GM19324 (cell line): ENCODE data around the gene UBALD1.
"Not testable (repeated sequence)": the region's sequence is repeated elsewhere in the genome, so short reads cannot be mapped to it uniquely, and the experiment has no call there.

Experiments used
- ATAC-seq: cut with Tn5 transposase; IDR thresholded peaks from one replicate; pipeline ENCODE4 v1.9.1; 2021; ENCODE audit warnings: mild to moderate bottlenecking, moderate library complexity; ENCODE audit not compliant: unreplicated experiment, low FRiP score

The UBALD1 gene

DNA sequence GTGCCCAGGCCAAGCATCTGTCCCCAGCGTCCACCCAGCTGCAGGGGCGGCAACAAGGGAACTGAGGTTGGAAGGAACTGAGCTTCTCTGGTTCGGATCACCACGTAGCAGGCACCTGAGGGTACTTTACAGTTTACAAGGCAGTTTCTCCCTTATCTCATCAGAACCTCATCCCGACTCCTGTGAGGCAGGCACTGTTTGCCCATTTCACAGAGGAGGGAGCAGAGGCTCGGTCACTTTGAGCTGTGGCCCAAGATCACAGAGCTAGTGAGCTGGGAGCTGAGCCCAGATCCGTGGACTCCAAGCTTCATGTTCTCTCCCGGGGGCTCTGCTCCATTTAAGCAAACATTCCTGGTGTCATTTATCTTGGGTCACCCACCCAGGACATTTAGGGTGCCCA, 15.1 kb downstream of the UBALD1 start:
- no peak for ATAC-seq

DNA sequence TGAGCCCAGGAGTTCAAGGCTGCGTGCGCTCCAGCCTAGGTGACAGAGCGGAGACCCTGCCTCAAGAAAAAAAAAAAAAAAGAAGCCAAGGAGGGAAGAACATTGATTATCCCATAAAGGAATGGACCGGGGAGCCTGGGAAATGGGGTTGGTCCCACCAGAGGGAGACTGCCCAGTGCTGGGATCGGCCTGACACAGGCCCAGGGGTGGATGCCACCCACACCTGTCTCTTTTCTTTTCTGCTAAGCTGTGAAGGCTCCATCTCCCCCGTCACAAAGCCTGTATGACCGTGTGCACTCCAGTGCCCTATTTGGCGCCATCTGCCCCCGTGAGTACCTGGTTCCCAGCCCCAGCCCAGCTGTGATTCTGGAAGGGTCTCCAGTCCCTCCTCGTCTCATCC, 15.7 kb downstream of the UBALD1 start:
- ATAC-seq = no peak

GRCh38 chr16:4597174-4597573, 17.5 kb downstream of the UBALD1 start:
- ATAC-seq = no peak

DNA sequence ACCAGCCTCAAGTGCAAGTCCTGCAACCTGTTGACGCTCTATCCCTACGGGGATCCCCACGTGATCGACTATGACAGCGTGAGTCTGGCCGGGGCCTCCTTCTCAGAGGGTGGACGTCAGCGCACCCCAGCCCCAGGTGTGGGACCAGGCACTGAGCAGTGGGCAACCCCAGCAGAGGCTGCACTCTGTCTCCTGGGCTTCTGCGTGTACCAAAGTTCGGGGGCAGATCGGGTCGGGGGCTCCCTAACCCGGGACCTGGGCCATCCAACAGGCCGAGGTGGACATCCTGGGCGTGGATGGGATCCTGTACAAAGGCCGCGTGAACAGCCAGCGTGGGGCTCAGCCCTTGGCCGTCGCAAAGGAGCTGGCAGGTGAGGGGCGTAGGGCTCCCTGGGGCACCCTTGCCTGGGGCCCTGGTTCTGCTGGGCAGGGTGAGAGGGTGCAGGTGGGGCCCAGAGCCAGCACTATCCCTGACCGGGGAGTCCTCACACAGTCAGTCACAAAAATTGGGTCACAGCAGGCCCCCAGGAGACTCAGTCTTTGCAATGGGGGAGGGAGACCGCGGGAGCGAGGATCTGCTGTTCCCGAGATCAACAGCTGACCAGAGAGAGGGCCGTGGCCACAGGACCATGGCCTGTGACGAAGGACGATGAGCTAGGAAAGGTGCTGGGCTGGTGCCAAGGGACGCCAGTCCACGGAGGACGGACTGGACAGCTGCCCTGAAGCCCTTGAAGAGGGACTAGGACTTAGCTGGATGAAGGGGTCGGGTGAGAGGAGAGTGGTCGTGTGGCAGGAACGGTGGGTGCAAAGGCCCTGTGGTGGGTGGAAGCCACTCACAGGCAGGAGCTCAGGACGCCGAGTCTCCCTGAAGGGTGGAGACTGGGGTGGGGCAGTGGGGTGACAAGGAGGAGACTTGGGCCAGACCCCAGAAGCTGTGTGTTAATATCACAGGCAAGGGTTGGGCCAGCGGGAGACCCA, 20.0 kb downstream of the UBALD1 start:
- ATAC-seq = no peak

GRCh38 chr16:4593086-4593485, 21.6 kb downstream of the UBALD1 start:
- ATAC-seq = no peak

DNA sequence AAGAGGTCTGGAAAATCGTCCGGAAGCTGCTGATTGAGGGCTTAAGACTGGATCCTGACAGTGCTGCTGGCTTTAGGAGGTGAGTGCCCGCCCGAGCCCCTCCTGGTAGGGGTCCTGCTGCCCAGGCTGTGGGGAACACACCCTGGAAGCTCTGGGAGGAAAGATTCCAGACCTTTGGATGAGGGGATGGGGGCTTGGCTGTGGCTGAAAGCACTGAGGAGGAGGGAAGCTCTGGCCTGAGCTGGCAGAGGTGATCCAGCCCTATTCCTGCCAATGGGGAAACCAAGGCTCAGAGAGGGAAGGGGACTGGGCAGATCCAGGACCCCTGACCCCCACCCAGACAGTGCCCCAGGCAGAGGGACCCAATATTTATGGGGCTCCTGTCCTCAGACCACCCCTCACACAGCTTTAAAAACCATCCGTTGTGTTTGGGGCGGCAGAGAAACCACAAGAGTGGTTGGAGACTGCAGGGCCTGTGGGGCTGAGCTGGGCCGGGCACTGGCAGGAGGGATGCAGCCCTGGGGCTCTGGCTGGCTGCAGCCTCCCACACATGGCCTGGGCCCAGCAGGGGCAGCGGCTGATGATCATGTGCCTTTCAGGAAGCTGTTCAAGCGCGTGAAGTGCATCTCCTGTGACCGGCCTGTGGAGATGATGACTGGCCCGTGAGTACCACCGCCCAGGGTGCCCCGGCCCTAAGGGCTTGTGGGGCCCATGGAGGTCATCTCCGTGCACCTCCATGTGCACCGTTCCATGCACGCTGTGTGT, 22.8 kb downstream of the UBALD1 start:
- no peak for ATAC-seq

GRCh38 chr16:4591191-4591590, 23.5 kb downstream of the UBALD1 start:
- no peak for ATAC-seq

GRCh38 chr16:4588961-4589360, 25.7 kb downstream of the UBALD1 start:
- no peak for ATAC-seq

- no peak for ATAC-seq
Measured at GRCh38 chr16:4588386-4588785, 26.3 kb downstream of the UBALD1 start.

DNA sequence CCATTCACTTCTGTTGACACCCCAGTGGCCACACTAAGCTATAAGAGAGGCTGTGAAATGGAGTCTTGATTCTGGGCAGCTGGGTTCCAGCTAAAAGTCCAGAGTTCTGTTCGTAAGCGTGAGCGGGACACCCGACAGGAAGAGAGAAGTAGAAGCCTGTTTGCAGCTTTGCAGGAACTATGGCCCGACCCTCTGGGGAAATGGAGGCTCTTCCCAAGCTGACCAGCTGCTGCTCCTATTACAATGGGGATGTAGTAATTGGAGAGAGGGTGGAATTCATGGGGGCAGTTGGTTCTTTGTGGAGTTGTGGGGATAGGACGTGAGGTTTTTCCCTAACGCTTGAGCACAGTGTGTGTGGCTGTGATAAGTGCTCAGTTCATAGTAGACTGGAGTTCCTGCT, 28.4 kb downstream of the UBALD1 start:
- no peak for ATAC-seq

DNA sequence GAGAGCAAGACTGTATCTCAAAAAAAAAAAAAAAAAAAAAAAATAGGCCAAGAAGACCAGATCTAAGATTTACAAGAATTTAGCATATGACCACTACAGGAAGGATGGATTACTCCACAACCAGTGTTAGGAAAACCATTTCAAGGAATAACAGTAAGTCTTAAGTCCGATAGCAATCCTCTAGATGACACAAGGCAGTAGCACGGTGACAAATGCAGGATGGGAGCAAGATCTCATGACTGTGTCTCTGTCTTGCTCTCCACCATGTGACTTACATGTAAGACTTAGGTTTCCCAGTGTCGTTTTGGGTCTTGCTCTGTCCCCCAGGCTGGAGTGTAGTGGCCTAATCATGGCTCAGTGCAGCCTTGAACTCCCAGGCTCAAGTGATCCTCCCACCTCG, 30.8 kb downstream of the UBALD1 start:
- ATAC-seq = no peak

DNA sequence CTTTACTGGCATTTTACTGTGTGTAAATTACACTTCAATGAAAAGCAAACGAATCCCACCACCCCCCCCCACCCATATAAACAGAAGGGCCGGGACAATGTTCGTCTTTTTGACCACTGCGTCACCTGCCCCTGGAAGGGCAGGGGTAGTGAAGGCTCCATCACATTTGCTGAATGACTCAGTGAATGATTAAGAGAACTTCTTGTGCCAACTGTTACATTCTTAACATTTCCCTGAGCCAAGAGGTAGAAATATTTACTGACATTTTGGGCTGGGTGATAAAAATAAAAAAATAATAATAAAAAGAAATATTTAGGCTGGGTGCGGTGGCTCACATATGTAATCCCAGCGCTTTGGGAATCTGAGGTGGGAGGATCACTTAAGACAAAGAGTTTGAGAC, 34.4 kb downstream of the UBALD1 start:
- no peak for ATAC-seq

DNA sequence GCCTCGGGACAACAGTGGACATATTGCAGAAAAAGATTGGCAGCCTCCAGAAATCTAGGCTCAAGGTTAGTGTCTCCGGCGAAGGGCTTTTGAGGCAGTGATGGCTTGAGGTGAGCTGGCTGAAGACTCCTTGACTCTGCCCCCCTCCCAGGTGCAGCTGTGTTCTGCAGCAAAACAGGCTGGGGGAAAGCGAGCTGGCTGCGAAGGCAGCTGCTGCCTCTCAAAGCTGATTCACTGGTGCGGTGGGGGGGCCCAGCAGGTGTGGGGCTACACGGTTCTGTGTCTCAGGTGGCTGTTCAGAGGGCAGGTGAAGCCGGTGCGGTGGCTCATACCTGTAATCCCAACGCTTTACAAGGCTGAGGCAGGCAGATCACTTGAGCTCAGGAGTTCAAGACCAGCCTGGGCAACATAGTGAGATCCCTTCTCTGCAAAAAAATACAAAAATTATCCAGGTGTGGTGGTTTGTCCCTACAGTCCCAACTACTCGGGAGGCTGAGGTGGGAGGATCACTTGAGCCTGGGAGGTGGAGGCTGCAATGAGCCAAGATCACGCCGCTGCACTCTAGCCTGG, 35.6 kb downstream of the UBALD1 start:
- ATAC-seq = no peak

GRCh38 chr16:4576008-4576407, 38.7 kb downstream of the UBALD1 start:
- no peak for ATAC-seq

GRCh38 chr16:4574919-4575705, 39.6 kb downstream of the UBALD1 start:
- ATAC-seq = no peak

DNA sequence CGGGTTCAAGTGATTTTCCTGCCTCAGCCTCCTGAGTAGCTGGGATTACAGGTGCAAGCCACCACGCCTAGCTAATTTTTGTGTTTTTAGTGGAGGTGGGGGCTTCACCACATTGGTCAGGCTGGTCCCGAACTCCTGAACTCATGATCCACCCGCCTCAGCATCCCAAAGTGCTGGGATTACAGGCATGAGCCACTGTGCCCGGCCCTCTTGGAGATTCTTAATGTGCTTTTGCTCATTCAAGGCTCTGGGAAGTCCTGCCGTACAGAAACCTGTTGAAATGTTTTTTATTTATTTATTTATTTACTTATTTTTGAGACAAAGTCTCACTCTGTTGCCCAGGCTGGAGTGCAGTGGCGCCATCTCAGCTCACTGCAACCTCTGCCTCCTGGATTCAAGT, 40.8 kb downstream of the UBALD1 start:
- ATAC-seq = not testable (repeated sequence)

- no peak for ATAC-seq
Measured at GRCh38 chr16:4572715-4573114, 42.0 kb downstream of the UBALD1 start.

DNA sequence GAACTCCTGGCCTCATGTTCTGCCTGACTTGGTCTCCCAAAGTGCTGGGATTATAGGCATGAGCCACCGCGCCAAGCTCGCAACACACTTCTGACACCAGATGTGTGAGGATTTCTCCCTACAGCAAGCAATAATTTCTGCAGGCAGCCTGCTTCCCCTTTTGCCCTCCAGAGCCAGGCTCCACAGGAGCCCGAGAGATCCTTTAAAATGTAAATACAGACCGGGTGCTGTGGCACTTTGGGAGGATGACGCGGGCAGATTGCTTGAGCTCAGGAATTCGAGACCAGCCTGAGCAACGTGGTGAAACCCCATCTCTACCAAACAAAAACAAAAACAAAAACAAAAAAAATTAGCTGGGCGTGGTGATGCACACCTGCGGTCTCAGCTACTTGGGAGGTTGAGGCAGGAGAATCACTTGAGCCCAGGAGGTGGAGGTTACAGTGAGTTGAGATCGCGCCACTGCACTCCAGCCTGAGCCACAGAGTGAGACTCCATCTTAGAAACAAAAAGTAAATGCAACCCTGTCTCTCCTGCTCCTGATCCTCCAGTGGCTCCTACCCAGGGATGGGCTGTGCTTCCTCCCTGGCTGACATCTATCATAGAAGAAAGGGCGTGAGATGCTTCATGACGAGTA, 43.9 kb downstream of the UBALD1 start:
- ATAC-seq = no peak

DNA sequence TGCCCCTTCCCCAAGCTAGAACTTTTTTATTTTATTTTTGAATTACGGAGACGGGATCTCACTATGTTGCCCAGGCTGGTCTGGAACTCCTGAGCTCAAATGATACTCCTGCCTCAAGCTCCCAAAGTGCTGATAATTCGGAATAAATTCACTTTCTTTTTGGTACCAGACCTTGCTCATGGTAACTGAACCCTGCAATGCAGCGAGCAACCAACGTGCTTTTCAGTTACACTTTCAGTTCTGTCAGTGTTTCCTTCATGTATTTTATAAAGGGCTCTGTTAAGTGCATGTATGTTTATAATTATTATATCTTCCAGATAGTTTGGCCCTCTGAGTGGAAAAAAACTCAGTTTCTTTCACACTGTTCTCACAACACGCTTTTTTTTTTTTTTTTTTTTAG, 44.6 kb downstream of the UBALD1 start:
- ATAC-seq = no peak

- ATAC-seq = no peak
Measured at GRCh38 chr16:4566144-4566543, 48.5 kb downstream of the UBALD1 start.
